ENCODE measurements around the gene RAB3IL1.

The RAB3IL1 gene

DNA sequence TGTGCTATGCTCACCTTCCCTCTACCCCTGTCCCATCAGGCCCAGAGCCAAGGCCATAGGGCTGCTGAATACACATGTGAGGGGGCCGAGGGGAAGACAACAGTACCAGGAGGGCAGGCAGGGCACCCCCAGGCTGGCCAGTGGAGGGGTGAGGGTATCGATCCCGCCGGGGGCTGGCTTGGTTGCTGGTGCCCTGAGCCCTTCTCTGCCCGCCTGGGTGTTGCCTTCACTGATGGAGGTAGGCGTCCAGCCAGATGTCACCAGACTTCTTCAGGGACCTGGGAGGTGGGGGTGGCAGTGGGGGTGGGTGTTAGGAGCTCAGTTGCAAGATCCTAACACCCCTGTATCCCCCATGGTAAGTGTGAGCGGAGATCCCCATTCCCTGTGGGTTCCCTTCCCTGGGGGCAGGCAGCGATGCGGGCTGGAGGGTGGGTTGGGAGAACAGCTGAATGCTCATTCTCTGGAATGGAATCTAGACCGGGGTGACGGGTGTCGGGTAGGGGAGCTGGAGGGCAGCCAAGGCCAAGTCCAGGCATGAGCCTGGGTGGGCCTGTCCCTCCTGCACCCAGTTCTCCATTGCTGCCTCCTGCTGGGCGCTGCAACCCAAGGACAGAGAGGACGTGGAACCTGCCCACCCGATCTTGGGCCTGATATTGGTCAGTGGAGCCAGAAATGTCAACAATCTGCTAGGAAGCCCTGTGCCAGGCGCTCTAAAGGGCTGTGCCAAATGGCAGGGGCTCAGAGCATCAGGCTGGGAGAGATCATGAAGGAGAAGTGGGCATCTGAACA is 43.6 kb downstream of the RAB3IL1 start:
- TF ChIP-seq GATA1 (IDR thresholded peaks at IDR 0.05; ENCODE audit: low read depth, low read length) (no peak), POLR2A (IDR thresholded peaks at IDR 0.05; ENCODE audit: low read length) (no peak)
- DNase-seq: no peak

DNA sequence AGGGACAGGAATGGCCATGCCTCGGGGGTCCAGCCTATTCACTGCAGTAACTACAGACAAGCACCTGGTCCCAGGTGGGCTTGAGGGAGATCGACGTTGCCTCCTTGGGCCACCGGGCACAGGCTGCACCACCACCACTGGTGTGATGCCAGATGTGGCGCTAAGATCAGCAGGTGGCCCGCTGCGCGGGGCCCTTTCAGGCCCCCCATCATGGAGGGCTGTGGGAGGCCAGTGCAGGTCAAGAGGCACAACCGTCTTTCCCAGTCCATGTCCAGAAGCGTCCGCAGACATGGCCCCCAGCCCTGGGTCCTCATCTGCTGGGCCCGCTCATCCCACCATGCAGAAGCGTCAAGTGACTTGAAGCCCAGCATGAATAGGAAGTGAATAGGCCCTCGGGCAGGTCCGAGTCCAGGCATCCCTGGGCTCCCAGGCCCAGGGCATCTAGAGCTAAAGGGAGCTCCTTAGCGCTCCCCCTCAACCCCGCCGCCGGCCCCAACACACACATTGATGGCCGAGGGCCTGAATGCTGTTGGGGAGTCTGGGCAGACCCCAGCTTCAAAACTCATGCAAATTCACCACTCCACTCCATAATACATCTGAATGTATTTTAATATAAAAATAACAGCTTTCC is 44.3 kb downstream of the RAB3IL1 start:
- DNase-seq: no peak
- TF ChIP-seq POLR2A (IDR thresholded peaks at IDR 0.05; ENCODE audit: low read length): no peak
- no peak for TF ChIP-seq GATA1 (IDR thresholded peaks at IDR 0.05; ENCODE audit: low read depth, low read length)

- peak; percentile 87 to 90 for DNase-seq
- no peak for TF ChIP-seq POLR2A (IDR thresholded peaks at IDR 0.05; ENCODE audit: low read length)
- no peak for TF ChIP-seq GATA1 (IDR thresholded peaks at IDR 0.05; ENCODE audit: low read depth, low read length)
Measured at GRCh38 chr11:61871158-61871597, 46.2 kb downstream of the RAB3IL1 start.

- peak; percentile 53 to 64 for DNase-seq
- TF ChIP-seq POLR2A (IDR thresholded peaks at IDR 0.05; ENCODE audit: low read length) (no peak), GATA1 (IDR thresholded peaks at IDR 0.05; ENCODE audit: low read depth, low read length) (no peak)
Measured at GRCh38 chr11:61870541-61871031, 46.8 kb downstream of the RAB3IL1 start.

GRCh38 chr11:61869708-61870451 is 47.5 kb downstream of the RAB3IL1 start:
- peak; percentile 86 to 96 for DNase-seq
- TF ChIP-seq POLR2A (IDR thresholded peaks at IDR 0.05; ENCODE audit: low read length): peak; percentile 79
- TF ChIP-seq GATA1 (IDR thresholded peaks at IDR 0.05; ENCODE audit: low read depth, low read length): peak; percentile 70

GRCh38 chr11:61869429-61869707 is 48.0 kb downstream of the RAB3IL1 start:
- TF ChIP-seq POLR2A (IDR thresholded peaks at IDR 0.05; ENCODE audit: low read length): no peak
- TF ChIP-seq GATA1 (IDR thresholded peaks at IDR 0.05; ENCODE audit: low read depth, low read length): no peak

GRCh38 chr11:61868571-61869428 is 48.6 kb downstream of the RAB3IL1 start:
- no peak for TF ChIP-seq GATA1 (IDR thresholded peaks at IDR 0.05; ENCODE audit: low read depth, low read length)
- no peak for TF ChIP-seq POLR2A (IDR thresholded peaks at IDR 0.05; ENCODE audit: low read length)
- DNase-seq: no peak

More at GRCh38 chr11:61869429-61869707, 48.0 kb downstream of the RAB3IL1 start:
- peak; percentile 73 to 85 for DNase-seq

DNA sequence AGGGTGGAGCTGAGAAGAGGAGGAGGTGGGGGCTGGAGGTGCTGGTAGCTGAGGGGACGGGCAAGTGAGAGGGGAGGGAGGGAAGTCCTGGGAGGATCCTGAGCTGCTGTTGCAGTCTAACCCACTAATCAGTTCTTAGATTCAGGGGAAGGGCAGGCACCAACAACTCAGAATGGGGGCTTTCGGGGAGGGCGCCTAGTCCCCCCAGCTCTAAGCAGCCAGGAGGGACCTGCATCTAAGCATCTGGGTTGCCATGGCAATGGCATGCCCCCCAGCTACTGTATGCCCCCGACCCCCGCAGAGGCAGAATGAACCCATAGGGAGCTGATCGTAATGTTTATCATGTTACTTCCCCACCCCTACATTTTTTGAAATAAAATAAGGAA is 50.4 kb downstream of the RAB3IL1 start:
- no peak for DNase-seq
- TF ChIP-seq POLR2A (IDR thresholded peaks at IDR 0.05; ENCODE audit: low read length): no peak
- TF ChIP-seq GATA1 (IDR thresholded peaks at IDR 0.05; ENCODE audit: low read depth, low read length): no peak

DNA sequence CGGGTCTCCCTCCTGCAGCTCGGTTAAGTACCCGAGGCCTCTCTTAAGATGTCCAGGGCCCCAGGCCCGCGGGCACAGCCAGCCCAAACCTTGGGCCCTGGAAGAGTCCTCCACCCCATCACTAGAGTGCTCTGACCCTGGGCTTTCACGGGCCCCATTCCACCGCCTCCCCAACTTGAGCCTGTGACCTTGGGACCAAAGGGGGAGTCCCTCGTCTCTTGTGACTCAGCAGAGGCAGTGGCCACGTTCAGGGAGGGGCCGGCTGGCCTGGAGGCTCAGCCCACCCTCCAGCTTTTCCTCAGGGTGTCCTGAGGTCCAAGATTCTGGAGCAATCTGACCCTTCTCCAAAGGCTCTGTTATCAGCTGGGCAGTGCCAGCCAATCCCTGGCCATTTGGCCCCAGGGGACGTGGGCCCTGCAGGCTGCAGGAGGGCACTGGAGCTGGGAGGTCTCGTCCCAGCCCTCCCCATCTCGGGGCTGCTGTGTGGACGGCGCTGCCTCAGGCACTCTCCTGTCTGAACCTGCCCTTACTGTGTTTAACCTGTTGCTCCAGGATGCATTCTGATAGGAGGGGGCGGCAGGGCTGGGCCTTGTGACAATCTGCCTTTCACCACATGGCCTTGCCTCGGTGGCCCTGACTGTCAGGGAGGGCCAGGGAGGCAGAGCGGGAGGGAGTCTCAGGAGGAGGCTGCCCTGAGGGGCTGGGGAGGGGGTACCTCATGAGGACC is 51.0 kb downstream of the RAB3IL1 start:
- TF ChIP-seq POLR2A (IDR thresholded peaks at IDR 0.05; ENCODE audit: low read length): no peak
- TF ChIP-seq GATA1 (IDR thresholded peaks at IDR 0.05; ENCODE audit: low read depth, low read length): no peak
- DNase-seq: no peak

- no peak for DNase-seq
- no peak for TF ChIP-seq POLR2A (IDR thresholded peaks at IDR 0.05; ENCODE audit: low read length)
- TF ChIP-seq GATA1 (IDR thresholded peaks at IDR 0.05; ENCODE audit: low read depth, low read length): no peak
Measured at GRCh38 chr11:61864814-61865775, 52.3 kb downstream of the RAB3IL1 start.

DNA sequence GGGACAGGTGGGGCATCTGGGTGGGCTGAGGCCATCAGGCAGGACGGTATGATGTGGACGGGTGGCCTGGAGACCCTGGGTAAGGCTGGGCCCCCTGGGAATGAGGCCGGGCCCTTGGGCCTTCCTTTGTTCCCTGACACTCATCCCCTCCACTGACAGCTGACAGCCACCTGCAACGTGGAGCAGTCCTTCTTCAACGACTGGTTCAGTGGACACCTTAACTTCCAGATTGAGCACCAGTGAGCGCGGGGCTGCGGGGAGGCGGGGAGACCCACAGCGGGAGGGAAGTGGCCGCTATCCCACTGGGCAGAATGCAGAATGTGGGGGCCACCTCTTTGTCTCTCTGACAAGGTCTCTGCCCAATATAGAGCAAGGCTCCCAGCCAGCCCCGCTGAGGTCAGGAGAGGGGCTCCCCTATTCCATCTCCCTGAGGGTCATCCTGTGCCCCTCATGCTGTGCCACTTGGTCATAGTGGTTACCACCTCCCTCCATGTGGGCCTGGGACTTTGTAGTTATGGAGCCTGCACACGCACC is 53.8 kb downstream of the RAB3IL1 start:
- no peak for DNase-seq
- TF ChIP-seq GATA1 (IDR thresholded peaks at IDR 0.05; ENCODE audit: low read depth, low read length) (no peak), POLR2A (IDR thresholded peaks at IDR 0.05; ENCODE audit: low read length) (no peak)

Data from erythroblast (primary cell).